H1 (cell line): ENCODE measurements around the gene TRDMT1. TPM values are rescaled to one million over a fixed set of nuclear protein-coding genes. Genes with fewer than 3 reads are reported as not detected.

ENCODE experiments used
- CTCF ChIA-PET: fragments of 300-600 bp; sonication (Branson Sonifier 250); formaldehyde crosslinking; loops from one replicate; lab custom pipeline; 2021; ENCODE audit not compliant: partially characterized antibody; lab: Charles Lee
- POLR2A ChIA-PET: fragments of 300-600 bp; sonication (Branson Sonifier 250); formaldehyde crosslinking; loops from one replicate; lab custom pipeline; 2021; ENCODE audit warnings: inconsistent platforms; ENCODE audit not compliant: partially characterized antibody; lab: Charles Lee
- DNase-seq, 2 experiments: peaks; one replicate each; pipeline versions ENCODE4 v3.0.0 to v3.0.0-alpha.2; 2010 to 2022; ENCODE audit warnings: low spot score in 2 of 2, low read depth in 1 of 2, mixed read lengths in 1 of 2
- FAIRE-seq: peaks from 2 replicates; lab custom pipeline; 2011; peaks lifted over from hg19 to GRCh38; lab: Jason Lieb, UNC
- H2AFZ ChIP-seq: 2 replicates; pipeline ENCODE4 v1.8.1; 2012; ENCODE audit warnings: low read length, inconsistent platforms
- H2AK5ac ChIP-seq: 2 replicates; pipeline ENCODE4 v1.6.1; 2013; ENCODE audit warnings: low read depth, low read length
- H2BK120ac ChIP-seq: replicated peaks from 2 replicates; pipeline ENCODE3; 2013; ENCODE audit warnings: low read depth, low read length, inconsistent platforms
- H2BK12ac ChIP-seq: 2 replicates; pipeline ENCODE4 v1.6.1; 2013; ENCODE audit warnings: low read depth, low read length
- H2BK15ac ChIP-seq: 2 replicates; pipeline ENCODE4 v1.6.1; 2013; ENCODE audit warnings: low read length
- H2BK20ac ChIP-seq: 2 replicates; pipeline ENCODE4 v1.6.1; 2013; ENCODE audit warnings: low read length
- H2BK5ac ChIP-seq: 2 replicates; pipeline ENCODE4 v1.6.1; 2013; ENCODE audit warnings: low read depth, low read length
- H3K14ac ChIP-seq: 2 replicates; pipeline ENCODE4 v1.6.1; 2013; ENCODE audit warnings: inconsistent platforms; ENCODE audit not compliant: insufficient read length
- H3K18ac ChIP-seq: 2 replicates; pipeline ENCODE4 v1.6.1; 2013; ENCODE audit warnings: low read length; ENCODE audit errors: extremely low read depth
- H3K23ac ChIP-seq: 2 replicates; pipeline ENCODE4 v1.6.1; 2013; ENCODE audit warnings: inconsistent platforms; ENCODE audit not compliant: insufficient read length
- H3K23me2 ChIP-seq: 2 replicates; pipeline ENCODE4 v1.6.1; 2013; ENCODE audit warnings: low read depth, low read length
- H3K27ac ChIP-seq: 2 replicates; pipeline ENCODE4 v1.6.1; 2011; ENCODE audit warnings: low read depth, low read length, inconsistent platforms
- H3K27me3 ChIP-seq, 4 experiments: replicated peaks in 1 of 4; 1 replicate in 1 of 4; 2 replicates in 3 of 4; pipeline versions ENCODE4 v1.6.1 to v1.8.1; 2011 to 2013; ENCODE audit warnings: low read length in 3 of 4, mild to moderate bottlenecking in 3 of 4, inconsistent platforms in 2 of 4, mixed read lengths in 2 of 4, moderate library complexity in 1 of 4; ENCODE audit not compliant: control insufficient read depth in 3 of 4, insufficient read depth in 3 of 4; ENCODE audit errors: extremely low read depth in 1 of 4
- H3K36me3 ChIP-seq, 4 experiments: 2 replicates each; pipeline versions ENCODE4 v1.6.1 to v1.8.1; 2011 to 2013; ENCODE audit warnings: mild to moderate bottlenecking in 4 of 4, low read length in 3 of 4, moderate library complexity in 2 of 4, control low read depth in 1 of 4, inconsistent platforms in 1 of 4; ENCODE audit not compliant: insufficient read depth in 4 of 4, control insufficient read depth in 2 of 4
- H3K4ac ChIP-seq: replicated peaks from 2 replicates; pipeline ENCODE3; 2013; ENCODE audit warnings: low read length, low read depth, mixed read lengths, inconsistent platforms; ENCODE audit not compliant: insufficient read length
- H3K4me1 ChIP-seq, 4 experiments: replicated peaks in 1 of 4; 1 replicate in 1 of 4; 2 replicates in 3 of 4; pipeline versions ENCODE4 v1.6.1 to v1.8.1; 2011 to 2013; ENCODE audit warnings: low read length in 3 of 4, inconsistent platforms in 2 of 4, mixed read lengths in 1 of 4; ENCODE audit not compliant: insufficient read depth in 4 of 4, control insufficient read depth in 3 of 4
- H3K4me2 ChIP-seq, 2 experiments: 2 replicates each; pipeline versions ENCODE4 v1.6.1 to v1.8.1; 2011 to 2013; ENCODE audit warnings: low read depth in 2 of 2, low read length in 2 of 2, control low read depth in 1 of 2, inconsistent platforms in 1 of 2, mild to moderate bottlenecking in 1 of 2; ENCODE audit not compliant: insufficient read depth in 1 of 2
- H3K4me3 ChIP-seq, 4 experiments: fragments of 200-600, 300-600 bp in 1 of 4; sonication (generic), shearing (Covaris generic), sonication (Bioruptor Twin) in 1 of 4; 2 replicates each; pipeline versions ENCODE4 v1.5.1 to v1.8.1; 2011 to 2016; ENCODE audit warnings: low read length in 4 of 4, low read depth in 3 of 4, control low read depth in 2 of 4, inconsistent platforms in 2 of 4, mild to moderate bottlenecking in 2 of 4, mixed read lengths in 1 of 4, moderate library complexity in 1 of 4; ENCODE audit not compliant: insufficient read depth in 2 of 4; ENCODE audit errors: extremely low read depth in 1 of 4
- H3K56ac ChIP-seq: replicated peaks from 2 replicates; pipeline ENCODE3; 2013; ENCODE audit warnings: low read depth, mild to moderate bottlenecking, mixed read lengths, low read length, inconsistent platforms; ENCODE audit not compliant: insufficient read length
- H3K79me1 ChIP-seq: 2 replicates; pipeline ENCODE4 v1.6.1; 2013; ENCODE audit warnings: low read depth, low read length, control low read depth
- H3K79me2 ChIP-seq, 2 experiments: 2 replicates each; pipeline versions ENCODE4 v1.6.1 to v1.8.1; 2012 to 2013; ENCODE audit warnings: low read length in 2 of 2, mild to moderate bottlenecking in 2 of 2, inconsistent platforms in 1 of 2; ENCODE audit not compliant: insufficient read depth in 2 of 2, control insufficient read depth in 1 of 2
- H3K9ac ChIP-seq, 4 experiments: replicated peaks in 1 of 4; 1 replicate in 1 of 4; 2 replicates in 3 of 4; pipeline versions ENCODE4 v1.6.1 to v1.8.1; 2011 to 2013; ENCODE audit warnings: low read depth in 3 of 4, low read length in 3 of 4, control low read depth in 2 of 4, mild to moderate bottlenecking in 2 of 4, moderate library complexity in 2 of 4, inconsistent platforms in 1 of 4; ENCODE audit errors: extremely low read depth in 1 of 4
- H3K9me3 ChIP-seq, 2 experiments: 2 replicates each; pipeline versions ENCODE4 v1.6.1 to v1.8.1; 2012 to 2013; ENCODE audit warnings: mild to moderate bottlenecking in 2 of 2, moderate library complexity in 2 of 2, control low read depth in 1 of 2, inconsistent platforms in 1 of 2, low read depth in 1 of 2, low read length in 1 of 2, mixed read lengths in 1 of 2; ENCODE audit not compliant: insufficient read depth in 2 of 2
- H4K20me1 ChIP-seq, 2 experiments: replicated peaks in 1 of 2; 2 replicates each; pipeline versions ENCODE3 to v1.8.1; 2011 to 2013; ENCODE audit warnings: inconsistent platforms in 2 of 2, low read length in 2 of 2, mild to moderate bottlenecking in 1 of 2; ENCODE audit not compliant: insufficient read depth in 2 of 2, control insufficient read depth in 1 of 2
- H4K5ac ChIP-seq: 2 replicates; pipeline ENCODE4 v1.6.1; 2013; ENCODE audit warnings: low read length, low read depth, mixed read lengths, inconsistent platforms; ENCODE audit not compliant: insufficient read length
- H4K8ac ChIP-seq: 2 replicates; pipeline ENCODE4 v1.8.0; 2013; ENCODE audit warnings: mild to moderate bottlenecking, moderate library complexity, low read length, inconsistent platforms; ENCODE audit not compliant: insufficient read depth; ENCODE audit errors: extremely low read depth
- H4K91ac ChIP-seq: replicated peaks from 2 replicates; pipeline ENCODE3; 2013; ENCODE audit warnings: low read length, mixed read lengths, inconsistent platforms; ENCODE audit not compliant: insufficient read length
- CBX8 ChIP-seq: fragments of 300-800, 300-1000 bp; sonication (generic); IDR thresholded peaks from 2 replicates; pipeline ENCODE4 v1.7.1; 2016; ENCODE audit warnings: low read depth, low read length, borderline replicate concordance
- MAFK ChIP-seq: IDR thresholded peaks from 2 replicates; pipeline ENCODE4 v1.6.1; 2012; ENCODE audit warnings: low read depth, mild to moderate bottlenecking, improper control_type of control experiment, low read length
- MAX ChIP-seq: IDR thresholded peaks from 2 replicates; pipeline ENCODE4 v1.6.1; 2012; ENCODE audit warnings: inconsistent platforms
- WGBS, 2 experiments: shearing (Covaris generic) in 1 of 2; methylation state at CpG; one replicate each; pipeline versions ENCODE4 v1.1.6 to v1.1.7; 2013 to 2015; ENCODE audit warnings: low lambda C conversion rate in 2 of 2, mixed read lengths in 2 of 2, inconsistent platforms in 1 of 2, low coverage in 1 of 2, missing lambda C conversion rate in 1 of 2; ENCODE audit not compliant: insufficient replicate concordance in 2 of 2, insufficient coverage in 1 of 2, insufficient read length in 1 of 2; ENCODE audit errors: extremely low coverage in 1 of 2, missing lambda C conversion rate in 1 of 2; 5-methylcytosine and 5-hydroxymethylcytosine counted together
- polyA plus RNA-seq, 7 experiments: library from polyadenylated mRNA; depleted of rRNA in 3 of 7; stranded (reverse) in 5 of 7; unstranded in 2 of 7; fragments of >200 nt in 5 of 7; fragments of 200-250 nt in 2 of 7; gene quantifications; 1 replicate in 5 of 7; 2 replicates in 1 of 7; 4 replicates in 1 of 7; pipeline versions ENCODE4 v1.2.1 to v1.2.3, GENCODE V29; 2011 to 2013; ENCODE audit warnings: missing spikeins in 2 of 7, mixed read lengths in 2 of 7
- total RNA-seq: library from RNA; stranded (reverse); fragmentation: NEBNext Ultra II Directional; extraction: Animal tissue kit (Norgen Biotek cat#: 25700); gene quantifications from 2 replicates; pipeline ENCODE4 v1.2.1, GENCODE V29; 2021

Gene TRDMT1
- total and polyA plus RNA-seq, 2 of the 8 experiments (the other 6 are each of a cell fraction or from before 2014, with no cell fraction given), result 7.4 to 21.4 TPM

GRCh38 chr10:17232276-17232960, 30.9 kb upstream of the TRDMT1 start:
- TF ChIP-seq MAX (no peak), MAFK (peak; percentile 30; the same call in 1 of the 2 replicates), CBX8 (no peak)
- H3K23me2 ChIP-seq, result peaks cover 20% of the 10 kb centered on the region; the same call in 1 of the 2 replicates
- no peak overlapping the region for H2BK15ac ChIP-seq
- H3K9me3 ChIP-seq, result no peaks in the 10 kb centered on the region
- no peak overlapping the region for H4K5ac ChIP-seq
- H3K4me3 ChIP-seq, result no peak overlapping the region
- no peak overlapping the region for H3K23ac ChIP-seq
- WGBS, 2 experiments, result 80% methylated on average over 3 of the region's 3 CpGs; no CpG with 5 or more reads in 1 of the 2 experiments
- H2BK5ac ChIP-seq, result no peak overlapping the region
- DNase-seq, result no peak
- H2BK120ac ChIP-seq, result no peak overlapping the region
- H3K4me2 ChIP-seq, result no peak overlapping the region
- H3K79me2 ChIP-seq, result peaks cover 0 to 6% of the 10 kb centered on the region in 2 experiments; a peak in 1 of 4 replicates
- no peak overlapping the region for H2BK20ac ChIP-seq
- H3K27ac ChIP-seq, result no peak overlapping the region
- ChIA-PET CTCF (interaction anchor here (0.7 to 1.7 kb wide), 3 partner anchors 11 to 22 kb away, joined by 3 to 6 read pairs (median 3); no protein-coding TSS in a partner anchor), POLR2A (no interaction called here)
- no peak overlapping the region for H2AFZ ChIP-seq
- no peak overlapping the region for H4K91ac ChIP-seq
- peaks cover 0 to 4% of the 10 kb centered on the region in 2 experiments for H4K20me1 ChIP-seq
- H3K4me1 ChIP-seq, result peaks cover 3 to 11% (median 7%) of the 10 kb centered on the region in 4 experiments; a peak in 6 of 7 replicates
- no peak overlapping the region for H2BK12ac ChIP-seq
- H3K27me3 ChIP-seq, result peaks cover 0 to 13% (median 10%) of the 10 kb centered on the region in 4 experiments; a peak in 5 of 7 replicates
- H3K14ac ChIP-seq, result no peak overlapping the region
- peaks cover 6 to 62% (median 41%) of the 10 kb centered on the region in 4 experiments for H3K36me3 ChIP-seq
- no peak for FAIRE-seq
- H2AK5ac ChIP-seq, result no peak overlapping the region
- H4K8ac ChIP-seq, result no peak overlapping the region
- H3K4ac ChIP-seq, result no peak overlapping the region
- H3K56ac ChIP-seq, result no peak overlapping the region
- H3K79me1 ChIP-seq, result no peaks in the 10 kb centered on the region
- H3K9ac ChIP-seq, result no peak overlapping the region
- H3K18ac ChIP-seq, result no peak overlapping the region
